K562 (cell line): ENCODE data around the gene ANO2.

ENCODE experiments used
- CEBPG ChIP-seq, 3 experiments: fragments of 200-800 bp in 1 of 3; sonication (Bioruptor generic) in 1 of 3; sonication (generic) in 1 of 3; formaldehyde crosslinking in 1 of 3; IDR thresholded peaks in 2 of 3; conservative IDR thresholded peaks in 1 of 3; 2 replicates each; pipeline versions ENCODE4 v1.6.1 to v1.8.0; 2016 to 2022; ENCODE audit warnings: missing compliant biosample characterization in 2 of 3, missing genetic modification characterization in 2 of 3, mild to moderate bottlenecking in 1 of 3, missing genetic modification reagents in 1 of 3
- CREB1 ChIP-seq, 2 experiments: sonication (generic) in 1 of 2; formaldehyde crosslinking in 1 of 2; IDR thresholded peaks; 2 replicates each; pipeline versions ENCODE4 v1.6.1 to v1.8.0; 2012 to 2022; ENCODE audit warnings: inconsistent platforms in 1 of 2, mild to moderate bottlenecking in 1 of 2, missing genetic modification reagents in 1 of 2, moderate library complexity in 1 of 2
- ELK1 ChIP-seq: sonication (generic); formaldehyde crosslinking; IDR thresholded peaks from 2 replicates; pipeline ENCODE4 v1.8.1; 2022; ENCODE audit warnings: missing genetic modification reagents
- GABPB1 ChIP-seq: sonication (generic); formaldehyde crosslinking; IDR thresholded peaks from 2 replicates; pipeline ENCODE4 v1.8.0; 2022; ENCODE audit warnings: mild to moderate bottlenecking, missing genetic modification reagents
- GTF2B ChIP-seq: IDR thresholded peaks from 2 replicates; pipeline ENCODE4 v1.6.1; 2011; ENCODE audit not compliant: insufficient read length; ENCODE audit errors: extremely low read depth
- NFE2 ChIP-seq: IDR thresholded peaks from 2 replicates; pipeline ENCODE4 v1.6.1; 2014; ENCODE audit warnings: antibody characterized with exemption, low read depth
- POLR2A ChIP-seq: fragments of 450-650 bp; conservative IDR thresholded peaks from 2 replicates; pipeline ENCODE4 v1.6.1; 2016
- SLC30A9 ChIP-seq: fragments of 250-450 bp; sonication (Bioruptor Pico); IDR thresholded peaks from 2 replicates; pipeline ENCODE4 v1.8.0; 2022; ENCODE audit warnings: mild to moderate bottlenecking, moderate library complexity
- SOX6 ChIP-seq: fragments of 450-650 bp; IDR thresholded peaks from 2 replicates; pipeline ENCODE4 v1.6.1; 2014; ENCODE audit warnings: mild to moderate bottlenecking
- UBTF ChIP-seq, 2 experiments: IDR thresholded peaks; 2 replicates each; pipeline ENCODE4 v1.6.1; 2012; ENCODE audit warnings: improper control_type of control experiment in 2 of 2, low read depth in 2 of 2, low read length in 2 of 2, borderline replicate concordance in 1 of 2

- no peak for TF ChIP-seq NFE2
- no peak for TF ChIP-seq ELK1
- TF ChIP-seq SLC30A9 (CRISPR knock-in tag): no peak
- TF ChIP-seq POLR2A: no peak
- TF ChIP-seq CEBPG (CRISPR knock-in tag; IDR thresholded peaks at IDR 0.05): no peak
- no peak for TF ChIP-seq CEBPG (tag; conservative IDR thresholded peaks at IDR 0.05 in 1 of 2, IDR thresholded peaks at IDR 0.05 in 1 of 2)
- TF ChIP-seq GTF2B: no peak
- TF ChIP-seq SOX6: no peak
- no peak for TF ChIP-seq UBTF (IDR thresholded peaks at IDR 0.05; ENCODE audit: borderline replicate concordance in 1 of 2, low read depth in 2 of 2, low read length in 2 of 2)
- TF ChIP-seq CREB1 (IDR thresholded peaks at IDR 0.05): no peak
- no peak for TF ChIP-seq CREB1 (CRISPR knock-in tag; IDR thresholded peaks at IDR 0.05)
- no peak for TF ChIP-seq GABPB1 (CRISPR knock-in tag)
These were observed 307.4 kb downstream of the ANO2 start for GRCh38 chr12:5637698-5638097.
